Measurements from ENCODE around the gene ALAS1. TPM values are rescaled to one million over a fixed set of nuclear protein-coding genes. Genes with fewer than 3 reads are reported as not detected.

The ALAS1 gene
- total and polyA plus RNA-seq, 2 of the 13 experiments (the other 11 are each of a cell fraction or from before 2014, with no cell fraction given) = 36.0 to 43.2 TPM

DNA sequence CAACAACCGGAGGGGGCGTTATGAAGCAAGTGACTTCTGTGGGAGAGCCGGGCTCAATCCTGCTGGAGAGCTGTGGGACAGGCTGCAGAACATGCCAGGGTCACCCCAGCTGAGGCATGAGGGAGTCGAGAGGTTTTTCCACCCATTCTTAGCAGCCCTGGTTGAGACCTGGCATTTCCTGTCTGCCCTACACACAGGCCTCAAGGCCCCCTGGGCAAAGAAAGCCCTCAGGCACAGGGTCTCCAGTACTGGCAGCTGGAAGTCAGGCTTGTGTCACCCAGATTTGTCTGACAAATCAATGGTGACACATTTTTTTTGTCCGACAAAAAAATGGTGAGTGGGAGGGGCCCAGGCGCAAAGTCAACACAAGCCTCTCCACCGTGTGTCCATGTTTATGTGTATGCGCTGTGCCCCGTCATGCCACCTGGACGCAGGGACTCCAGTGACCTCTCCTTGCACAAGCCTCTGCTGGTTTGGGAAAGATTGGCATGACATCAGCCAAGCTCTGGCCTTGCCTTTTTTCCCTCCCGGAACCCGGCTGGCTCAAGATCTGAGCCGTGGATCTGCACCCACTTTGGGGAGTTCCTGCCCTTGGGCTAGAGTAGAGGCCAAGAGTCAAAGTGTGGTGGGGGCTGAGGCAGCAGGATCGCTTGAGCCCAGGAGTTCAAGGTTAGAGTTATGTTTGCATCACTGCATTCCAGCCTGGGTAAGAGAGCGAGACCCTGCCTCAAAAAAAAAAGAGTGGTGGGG is 20.8 kb upstream of the ALAS1 start (continued):
- TF ChIP-seq, protein P1, sequence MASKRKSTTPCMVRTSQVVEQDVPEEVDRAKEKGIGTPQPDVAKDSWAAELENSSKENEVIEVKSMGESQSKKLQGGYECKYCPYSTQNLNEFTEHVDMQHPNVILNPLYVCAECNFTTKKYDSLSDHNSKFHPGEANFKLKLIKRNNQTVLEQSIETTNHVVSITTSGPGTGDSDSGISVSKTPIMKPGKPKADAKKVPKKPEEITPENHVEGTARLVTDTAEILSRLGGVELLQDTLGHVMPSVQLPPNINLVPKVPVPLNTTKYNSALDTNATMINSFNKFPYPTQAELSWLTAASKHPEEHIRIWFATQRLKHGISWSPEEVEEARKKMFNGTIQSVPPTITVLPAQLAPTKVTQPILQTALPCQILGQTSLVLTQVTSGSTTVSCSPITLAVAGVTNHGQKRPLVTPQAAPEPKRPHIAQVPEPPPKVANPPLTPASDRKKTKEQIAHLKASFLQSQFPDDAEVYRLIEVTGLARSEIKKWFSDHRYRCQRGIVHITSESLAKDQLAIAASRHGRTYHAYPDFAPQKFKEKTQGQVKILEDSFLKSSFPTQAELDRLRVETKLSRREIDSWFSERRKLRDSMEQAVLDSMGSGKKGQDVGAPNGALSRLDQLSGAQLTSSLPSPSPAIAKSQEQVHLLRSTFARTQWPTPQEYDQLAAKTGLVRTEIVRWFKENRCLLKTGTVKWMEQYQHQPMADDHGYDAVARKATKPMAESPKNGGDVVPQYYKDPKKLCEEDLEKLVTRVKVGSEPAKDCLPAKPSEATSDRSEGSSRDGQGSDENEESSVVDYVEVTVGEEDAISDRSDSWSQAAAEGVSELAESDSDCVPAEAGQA (IDR thresholded peaks at IDR 0.05; ENCODE audit: low read depth) = 0 out of 2 replicates have a peak, but pooled peaks have one; percentile 52
- TF ChIP-seq, protein P1 (CRISPR knock-in tag; IDR thresholded peaks at IDR 0.05; ENCODE audit: borderline replicate concordance) = no peak
- TF ChIP-seq, protein P2, sequence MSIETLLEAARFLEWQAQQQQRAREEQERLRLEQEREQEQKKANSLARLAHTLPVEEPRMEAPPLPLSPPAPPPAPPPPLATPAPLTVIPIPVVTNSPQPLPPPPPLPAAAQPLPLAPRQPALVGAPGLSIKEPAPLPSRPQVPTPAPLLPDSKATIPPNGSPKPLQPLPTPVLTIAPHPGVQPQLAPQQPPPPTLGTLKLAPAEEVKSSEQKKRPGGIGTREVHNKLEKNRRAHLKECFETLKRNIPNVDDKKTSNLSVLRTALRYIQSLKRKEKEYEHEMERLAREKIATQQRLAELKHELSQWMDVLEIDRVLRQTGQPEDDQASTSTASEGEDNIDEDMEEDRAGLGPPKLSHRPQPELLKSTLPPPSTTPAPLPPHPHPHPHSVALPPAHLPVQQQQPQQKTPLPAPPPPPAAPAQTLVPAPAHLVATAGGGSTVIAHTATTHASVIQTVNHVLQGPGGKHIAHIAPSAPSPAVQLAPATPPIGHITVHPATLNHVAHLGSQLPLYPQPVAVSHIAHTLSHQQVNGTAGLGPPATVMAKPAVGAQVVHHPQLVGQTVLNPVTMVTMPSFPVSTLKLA (IDR thresholded peaks at IDR 0.05) = peak; percentile 76
- TF ChIP-seq, protein P3, sequence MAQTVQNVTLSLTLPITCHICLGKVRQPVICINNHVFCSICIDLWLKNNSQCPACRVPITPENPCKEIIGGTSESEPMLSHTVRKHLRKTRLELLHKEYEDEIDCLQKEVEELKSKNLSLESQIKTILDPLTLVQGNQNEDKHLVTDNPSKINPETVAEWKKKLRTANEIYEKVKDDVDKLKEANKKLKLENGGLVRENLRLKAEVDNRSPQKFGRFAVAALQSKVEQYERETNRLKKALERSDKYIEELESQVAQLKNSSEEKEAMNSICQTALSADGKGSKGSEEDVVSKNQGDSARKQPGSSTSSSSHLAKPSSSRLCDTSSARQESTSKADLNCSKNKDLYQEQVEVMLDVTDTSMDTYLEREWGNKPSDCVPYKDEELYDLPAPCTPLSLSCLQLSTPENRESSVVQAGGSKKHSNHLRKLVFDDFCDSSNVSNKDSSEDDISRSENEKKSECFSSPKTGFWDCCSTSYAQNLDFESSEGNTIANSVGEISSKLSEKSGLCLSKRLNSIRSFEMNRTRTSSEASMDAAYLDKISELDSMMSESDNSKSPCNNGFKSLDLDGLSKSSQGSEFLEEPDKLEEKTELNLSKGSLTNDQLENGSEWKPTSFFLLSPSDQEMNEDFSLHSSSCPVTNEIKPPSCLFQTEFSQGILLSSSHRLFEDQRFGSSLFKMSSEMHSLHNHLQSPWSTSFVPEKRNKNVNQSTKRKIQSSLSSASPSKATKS (CRISPR knock-in tag; IDR thresholded peaks at IDR 0.05) = no peak
- TF ChIP-seq AGO2 (optimal IDR thresholded peaks at IDR 0.05; ENCODE audit: low read depth, low read length) (no peak), ZNF543 (CRISPR knock-in tag; IDR thresholded peaks at IDR 0.05) (peak; percentile 33; the same call in 1 of the 2 replicates), NR1H2 (CRISPR knock-in tag; IDR thresholded peaks at IDR 0.05; ENCODE audit: borderline replicate concordance, low read depth) (no peak), FLYWCH1 (CRISPR knock-in tag; IDR thresholded peaks at IDR 0.05) (no peak), ZKSCAN5 (CRISPR knock-in tag; IDR thresholded peaks at IDR 0.05) (no peak), ASH2L (IDR thresholded peaks at IDR 0.05; ENCODE audit: insufficient read length, low read depth, low read length) (peak; percentile 81), RBM22 (optimal IDR thresholded peaks at IDR 0.05; ENCODE audit: low read length) (no peak), ZFAT (CRISPR knock-in tag; conservative IDR thresholded peaks at IDR 0.05) (no peak)
- TF ChIP-seq, protein P4, sequence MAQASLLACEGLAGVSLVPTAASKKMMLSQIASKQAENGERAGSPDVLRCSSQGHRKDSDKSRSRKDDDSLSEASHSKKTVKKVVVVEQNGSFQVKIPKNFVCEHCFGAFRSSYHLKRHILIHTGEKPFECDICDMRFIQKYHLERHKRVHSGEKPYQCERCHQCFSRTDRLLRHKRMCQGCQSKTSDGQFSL (CRISPR knock-in tag; IDR thresholded peaks at IDR 0.05) = no peak

Measured in HepG2 (cell line).